ENCODE results near the gene TMUB1.

Gene TMUB1

GRCh38 chr7:151035902-151036301 is 47.4 kb downstream of the TMUB1 start:
- Histone ChIP-seq H3K9me3 (ENCODE audit: insufficient read depth, low read length) (no peaks in the 10 kb centered on the region), H4K20me1 (ENCODE audit: insufficient read depth, low read length) (no peaks in the 10 kb centered on the region), H3K36me3 (replicated peaks; ENCODE audit: low read depth, low read length) (no peaks in the 10 kb centered on the region), H3K9ac (ENCODE audit: low read length) (no peak overlapping the region), H3K79me2 (ENCODE audit: low read length) (no peaks in the 10 kb centered on the region), H3K4me1 (ENCODE audit: low read length) (no peaks in the 10 kb centered on the region), H3K27me3 (ENCODE audit: low read depth, low read length) (no peaks in the 10 kb centered on the region), H3K27ac (ENCODE audit: low read length) (no peak overlapping the region), H2AFZ (ENCODE audit: low read depth, low read length) (no peak overlapping the region), H3K4me2 (ENCODE audit: low read length) (no peak overlapping the region), H3K4me3 (ENCODE audit: low read length) (no peak overlapping the region)
- TF ChIP-seq, protein P1, sequence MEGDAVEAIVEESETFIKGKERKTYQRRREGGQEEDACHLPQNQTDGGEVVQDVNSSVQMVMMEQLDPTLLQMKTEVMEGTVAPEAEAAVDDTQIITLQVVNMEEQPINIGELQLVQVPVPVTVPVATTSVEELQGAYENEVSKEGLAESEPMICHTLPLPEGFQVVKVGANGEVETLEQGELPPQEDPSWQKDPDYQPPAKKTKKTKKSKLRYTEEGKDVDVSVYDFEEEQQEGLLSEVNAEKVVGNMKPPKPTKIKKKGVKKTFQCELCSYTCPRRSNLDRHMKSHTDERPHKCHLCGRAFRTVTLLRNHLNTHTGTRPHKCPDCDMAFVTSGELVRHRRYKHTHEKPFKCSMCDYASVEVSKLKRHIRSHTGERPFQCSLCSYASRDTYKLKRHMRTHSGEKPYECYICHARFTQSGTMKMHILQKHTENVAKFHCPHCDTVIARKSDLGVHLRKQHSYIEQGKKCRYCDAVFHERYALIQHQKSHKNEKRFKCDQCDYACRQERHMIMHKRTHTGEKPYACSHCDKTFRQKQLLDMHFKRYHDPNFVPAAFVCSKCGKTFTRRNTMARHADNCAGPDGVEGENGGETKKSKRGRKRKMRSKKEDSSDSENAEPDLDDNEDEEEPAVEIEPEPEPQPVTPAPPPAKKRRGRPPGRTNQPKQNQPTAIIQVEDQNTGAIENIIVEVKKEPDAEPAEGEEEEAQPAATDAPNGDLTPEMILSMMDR (IDR thresholded peaks at IDR 0.05; ENCODE audit: low read depth, low read length): no peak
- TF ChIP-seq EZH2phosphoT487 (IDR thresholded peaks at IDR 0.05; ENCODE audit: low read depth): no peak

- Histone ChIP-seq H3K9ac (ENCODE audit: low read length) (no peak overlapping the region), H3K79me2 (ENCODE audit: low read length) (no peaks in the 10 kb centered on the region)
- no peak for TF ChIP-seq EZH2phosphoT487 (IDR thresholded peaks at IDR 0.05; ENCODE audit: low read depth)
- TF ChIP-seq, protein P1 (IDR thresholded peaks at IDR 0.05; ENCODE audit: low read depth, low read length): no peak
Observed at GRCh38 chr7:151035026-151035717, 48.1 kb downstream of the TMUB1 start.

DNA sequence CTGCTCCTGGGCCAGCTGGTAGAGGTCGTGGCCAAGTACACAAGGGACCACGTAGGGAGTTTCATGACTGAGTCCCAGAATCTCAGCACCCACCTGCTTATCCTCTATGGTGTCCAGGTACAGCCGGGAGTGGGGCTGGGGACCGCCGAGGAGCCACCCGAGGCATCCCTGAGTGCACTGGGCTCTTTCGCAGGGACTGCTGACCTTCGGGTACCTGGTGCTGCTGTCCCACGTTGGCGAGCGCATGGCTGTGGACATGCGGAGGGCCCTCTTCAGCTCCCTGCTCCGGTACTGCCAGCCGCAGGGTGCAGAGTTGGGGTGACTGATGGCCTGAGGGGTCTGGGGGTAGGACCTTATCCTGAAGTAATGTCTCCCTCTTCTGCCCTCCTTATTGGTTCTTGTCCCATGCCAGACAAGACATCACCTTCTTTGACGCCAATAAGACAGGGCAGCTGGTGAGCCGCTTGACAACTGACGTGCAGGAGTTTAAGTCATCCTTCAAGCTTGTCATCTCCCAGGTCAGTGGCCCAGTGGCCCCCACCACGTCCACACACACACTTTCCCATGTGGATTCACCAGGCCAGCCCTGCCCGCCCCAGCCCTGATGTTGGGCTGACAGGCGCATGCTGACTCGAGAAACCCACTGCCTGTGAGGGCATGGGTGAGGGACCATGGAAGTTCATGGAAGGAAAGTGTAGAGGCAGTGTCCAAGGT is 48.8 kb downstream of the TMUB1 start:
- H3K36me3 ChIP-seq (replicated peaks; ENCODE audit: low read depth, low read length): no peaks in the 10 kb centered on the region
- H3K9ac ChIP-seq (ENCODE audit: low read length): no peak overlapping the region
- no peak overlapping the region for H3K4me2 ChIP-seq (ENCODE audit: low read length)
- TF ChIP-seq, protein P1 (IDR thresholded peaks at IDR 0.05; ENCODE audit: low read depth, low read length): no peak
- no peak for TF ChIP-seq EZH2phosphoT487 (IDR thresholded peaks at IDR 0.05; ENCODE audit: low read depth)
- no peaks in the 10 kb centered on the region for H3K27me3 ChIP-seq (ENCODE audit: low read depth, low read length)
- H4K20me1 ChIP-seq (ENCODE audit: insufficient read depth, low read length): no peaks in the 10 kb centered on the region
- peaks cover 4% of the 10 kb centered on the region; the same call in 1 of the 2 replicates for H3K79me2 ChIP-seq (ENCODE audit: low read length)
- H3K27ac ChIP-seq (ENCODE audit: low read length): no peak overlapping the region
- no peak overlapping the region for H2AFZ ChIP-seq (ENCODE audit: low read depth, low read length)
- H3K4me3 ChIP-seq (ENCODE audit: low read length): no peak overlapping the region
- H3K9me3 ChIP-seq (ENCODE audit: insufficient read depth, low read length): no peaks in the 10 kb centered on the region
- H3K4me1 ChIP-seq (ENCODE audit: low read length): no peaks in the 10 kb centered on the region

More at GRCh38 chr7:151035026-151035717, 48.1 kb downstream of the TMUB1 start:
- Histone ChIP-seq H3K27me3 (ENCODE audit: low read depth, low read length) (no peaks in the 10 kb centered on the region), H3K4me2 (ENCODE audit: low read length) (no peak overlapping the region), H3K27ac (ENCODE audit: low read length) (no peak overlapping the region), H3K4me1 (ENCODE audit: low read length) (no peaks in the 10 kb centered on the region), H4K20me1 (ENCODE audit: insufficient read depth, low read length) (no peaks in the 10 kb centered on the region), H3K4me3 (ENCODE audit: low read length) (no peak overlapping the region), H3K9me3 (ENCODE audit: insufficient read depth, low read length) (no peaks in the 10 kb centered on the region), H2AFZ (ENCODE audit: low read depth, low read length) (no peak overlapping the region), H3K36me3 (replicated peaks; ENCODE audit: low read depth, low read length) (no peaks in the 10 kb centered on the region)

GRCh38 chr7:151033864-151034249 is 49.4 kb downstream of the TMUB1 start:
- no peaks in the 10 kb centered on the region for H4K20me1 ChIP-seq (ENCODE audit: insufficient read depth, low read length)
- H3K4me1 ChIP-seq (ENCODE audit: low read length): peaks cover 3% of the 10 kb centered on the region; the same call in 1 of the 2 replicates
- no peaks in the 10 kb centered on the region for H3K9me3 ChIP-seq (ENCODE audit: insufficient read depth, low read length)
- no peaks in the 10 kb centered on the region for H3K27me3 ChIP-seq (ENCODE audit: low read depth, low read length)
- no peaks in the 10 kb centered on the region for H3K36me3 ChIP-seq (replicated peaks; ENCODE audit: low read depth, low read length)
- H3K4me3 ChIP-seq (ENCODE audit: low read length): no peak overlapping the region
- no peak overlapping the region for H3K4me2 ChIP-seq (ENCODE audit: low read length)
- peaks cover 8% of the 10 kb centered on the region for H3K79me2 ChIP-seq (ENCODE audit: low read length)
- no peak overlapping the region for H3K9ac ChIP-seq (ENCODE audit: low read length)
- H3K27ac ChIP-seq (ENCODE audit: low read length): no peak overlapping the region
- H2AFZ ChIP-seq (ENCODE audit: low read depth, low read length): no peak overlapping the region
- no peak for TF ChIP-seq EZH2phosphoT487 (IDR thresholded peaks at IDR 0.05; ENCODE audit: low read depth)
- TF ChIP-seq, protein P1 (IDR thresholded peaks at IDR 0.05; ENCODE audit: low read depth, low read length): no peak

Measured in OCI-LY3 (cell line).